Measurements from ENCODE around the gene SLC25A20.

DNA sequence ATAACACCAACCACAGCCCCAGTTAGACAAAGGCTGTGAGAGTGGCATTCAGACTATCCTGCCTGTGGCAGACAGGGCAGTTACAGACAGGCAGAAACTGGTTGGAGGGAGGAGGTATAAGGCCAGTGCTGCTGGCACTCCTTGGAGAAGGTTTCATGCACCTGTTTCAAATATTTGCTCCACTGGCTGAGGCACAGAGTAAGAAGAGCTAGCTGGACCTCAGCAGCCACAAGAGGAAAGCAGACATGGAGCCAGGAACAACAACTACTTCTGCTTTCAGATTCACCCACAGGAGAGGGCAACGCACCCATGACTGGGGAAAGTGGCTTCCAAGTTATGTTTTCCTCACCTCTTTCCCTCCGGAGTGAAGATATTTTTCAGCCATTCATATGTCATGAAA lies 39.5 kb downstream of the SLC25A20 start:
- TF ChIP-seq CTCF (conservative IDR thresholded peaks at IDR 0.05; ENCODE audit: low read depth, low read length) (no peak), EZH2 (IDR thresholded peaks at IDR 0.05; ENCODE audit: low read length, unreplicated experiment) (no peak)

Data from PC-3 (cell line).